Liver (tissue), 9 donors: Measurements from ENCODE around the gene CHST6. TPM values are rescaled to one million over a fixed set of nuclear protein-coding genes. Genes with fewer than 3 reads are reported as not detected.

ENCODE experiments used
- DNase-seq: peaks from one replicate; pipeline ENCODE4 v3.0.0-alpha.2; 2017; ENCODE audit warnings: low spot score
- H3K27ac ChIP-seq, 2 donors: one replicate each; pipeline ENCODE4 v1.7.0; 2013; ENCODE audit warnings: inconsistent platforms in 2 of 2, low read length in 2 of 2, control low read depth in 1 of 2, low read depth in 1 of 2, mild to moderate bottlenecking in 1 of 2
- H3K27me3 ChIP-seq, 4 donors: one replicate each; pipeline versions ENCODE4 v1.6.1 to v1.7.0; 2013; ENCODE audit warnings: low read length in 3 of 4, inconsistent platforms in 1 of 4, mild to moderate bottlenecking in 1 of 4, moderate library complexity in 1 of 4; ENCODE audit not compliant: control insufficient read depth in 4 of 4, insufficient read depth in 4 of 4
- H3K36me3 ChIP-seq, 4 donors: one replicate each; pipeline versions ENCODE4 v1.6.1 to v1.7.0; 2013; ENCODE audit warnings: low read length in 3 of 4, mild to moderate bottlenecking in 3 of 4, low read depth in 1 of 4, moderate library complexity in 1 of 4; ENCODE audit not compliant: control insufficient read depth in 4 of 4, insufficient read depth in 3 of 4
- H3K4me1 ChIP-seq, 4 donors: one replicate each; pipeline versions ENCODE4 v1.6.1 to v1.7.0; 2013; ENCODE audit warnings: low read length in 3 of 4, mild to moderate bottlenecking in 3 of 4, moderate library complexity in 1 of 4; ENCODE audit not compliant: control insufficient read depth in 4 of 4, insufficient read depth in 4 of 4
- H3K4me3 ChIP-seq, 3 donors: one replicate each; pipeline versions ENCODE4 v1.6.1 to v1.7.0; 2013; ENCODE audit warnings: low read length in 3 of 3, control low read depth in 1 of 3, low read depth in 1 of 3, mild to moderate bottlenecking in 1 of 3
- H3K9ac ChIP-seq, 2 donors: one replicate each; pipeline ENCODE4 v1.7.0; 2013; ENCODE audit warnings: low read length in 2 of 2, mild to moderate bottlenecking in 2 of 2, moderate library complexity in 2 of 2, control low read depth in 1 of 2, low read depth in 1 of 2
- H3K9me3 ChIP-seq, 4 donors: one replicate each; pipeline versions ENCODE4 v1.6.1 to v1.7.0; 2013; ENCODE audit warnings: low read length in 3 of 4; ENCODE audit not compliant: control insufficient read depth in 4 of 4
- ATF3 ChIP-seq: IDR thresholded peaks from 2 replicates; pipeline ENCODE4 v1.6.1; 2016; ENCODE audit warnings: antibody characterized with exemption
- CTCF ChIP-seq: fragments of 150-350 bp; IDR thresholded peaks from 2 replicates; pipeline ENCODE4 v1.5.1; 2017; ENCODE audit warnings: improper control_type of control experiment, low read depth, low read length; ENCODE audit not compliant: missing input control
- EGR1 ChIP-seq, 2 donors: IDR thresholded peaks; 2 replicates each; pipeline ENCODE4 v1.6.1; 2016 to 2018; ENCODE audit warnings: antibody characterized with exemption in 2 of 2, low read depth in 2 of 2
- FOXA2 ChIP-seq: IDR thresholded peaks from 2 replicates; pipeline ENCODE4 v1.6.1; 2016; ENCODE audit warnings: antibody characterized with exemption
- GABPA ChIP-seq, 2 donors: IDR thresholded peaks in 1 of 2; conservative IDR thresholded peaks in 1 of 2; 2 replicates each; pipeline ENCODE4 v1.6.1; 2016; ENCODE audit warnings: antibody characterized with exemption in 2 of 2, mild to moderate bottlenecking in 1 of 2, moderate library complexity in 1 of 2
- HNF4G ChIP-seq: IDR thresholded peaks from 2 replicates; pipeline ENCODE4 v1.6.1; 2016; ENCODE audit warnings: antibody characterized with exemption
- JUND ChIP-seq, 2 donors: IDR thresholded peaks; 2 replicates each; pipeline ENCODE4 v1.6.1; 2016; ENCODE audit warnings: antibody characterized with exemption in 2 of 2
- NR2F2 ChIP-seq: IDR thresholded peaks from 2 replicates; pipeline ENCODE4 v1.6.1; 2016; ENCODE audit warnings: antibody characterized with exemption
- RAD21 ChIP-seq, 2 donors: IDR thresholded peaks; 2 replicates each; pipeline ENCODE4 v1.6.1; 2016; ENCODE audit warnings: antibody characterized with exemption in 2 of 2, mild to moderate bottlenecking in 2 of 2
- REST ChIP-seq: IDR thresholded peaks from 2 replicates; pipeline ENCODE4 v1.6.1; 2016; ENCODE audit warnings: antibody characterized with exemption, mild to moderate bottlenecking
- SP1 ChIP-seq: IDR thresholded peaks from 2 replicates; pipeline ENCODE4 v1.6.1; 2018; ENCODE audit warnings: antibody characterized with exemption, mild to moderate bottlenecking
- TAF1 ChIP-seq: conservative IDR thresholded peaks from 2 replicates; pipeline ENCODE4 v1.6.1; 2016; ENCODE audit warnings: antibody characterized with exemption, mild to moderate bottlenecking
- YY1 ChIP-seq: IDR thresholded peaks from 2 replicates; pipeline ENCODE4 v1.6.1; 2016; ENCODE audit warnings: antibody characterized with exemption, mild to moderate bottlenecking
- WGBS: extraction: QIAGEN DNeasy Blood & Tissue Kit; methylation state at CpG from one replicate; pipeline ENCODE4 v1.1.7; 2013; 5-methylcytosine and 5-hydroxymethylcytosine counted together
- polyA plus RNA-seq, 2 donors: library from polyadenylated mRNA; stranded (reverse) in 1 of 2; unstranded in 1 of 2; fragments of 200-250 nt in 1 of 2; fragments of >200 nt in 1 of 2; fragmentation: Nextera tagmentation in 1 of 2; extraction: Ambion mirVana in 1 of 2; gene quantifications; one replicate each; pipeline versions ENCODE4 v1.2.1 to v1.2.3, GENCODE V29; 2013 to 2015
- total RNA-seq, 2 donors: library from RNA; depleted of rRNA; stranded (reverse); fragments of >200 nt; gene quantifications; one replicate each; pipeline ENCODE4 v1.2.3, GENCODE V29; 2014
- TF ChIP-seq, protein P1 (sequence below): IDR thresholded peaks from 2 replicates; pipeline ENCODE4 v1.6.1; 2016; ENCODE audit warnings: antibody characterized with exemption
- TF ChIP-seq, protein P2 (sequence below): IDR thresholded peaks from 2 replicates; pipeline ENCODE4 v1.6.1; 2016; ENCODE audit warnings: antibody characterized with exemption
- donor health status: healthy.
- donor health status: healthy.
- donor health status: healthy.
- donor health status: healthy.
- donor health status: healthy.

The CHST6 gene
- total and polyA plus RNA-seq, 4 donors = under 0.01 to 0.17 TPM; not detected in 2

GRCh38 chr16:75460446-75460845 is 34.8 kb downstream of the CHST6 start:
- H3K9me3 ChIP-seq = no peaks in the 10 kb centered on the region
- no peak overlapping the region for H3K4me3 ChIP-seq
- H3K27ac ChIP-seq = no peak overlapping the region
- H3K9ac ChIP-seq = no peak overlapping the region
- no peaks in the 10 kb centered on the region for H3K36me3 ChIP-seq
- TF ChIP-seq HNF4G = no peak
- TF ChIP-seq, protein P1, sequence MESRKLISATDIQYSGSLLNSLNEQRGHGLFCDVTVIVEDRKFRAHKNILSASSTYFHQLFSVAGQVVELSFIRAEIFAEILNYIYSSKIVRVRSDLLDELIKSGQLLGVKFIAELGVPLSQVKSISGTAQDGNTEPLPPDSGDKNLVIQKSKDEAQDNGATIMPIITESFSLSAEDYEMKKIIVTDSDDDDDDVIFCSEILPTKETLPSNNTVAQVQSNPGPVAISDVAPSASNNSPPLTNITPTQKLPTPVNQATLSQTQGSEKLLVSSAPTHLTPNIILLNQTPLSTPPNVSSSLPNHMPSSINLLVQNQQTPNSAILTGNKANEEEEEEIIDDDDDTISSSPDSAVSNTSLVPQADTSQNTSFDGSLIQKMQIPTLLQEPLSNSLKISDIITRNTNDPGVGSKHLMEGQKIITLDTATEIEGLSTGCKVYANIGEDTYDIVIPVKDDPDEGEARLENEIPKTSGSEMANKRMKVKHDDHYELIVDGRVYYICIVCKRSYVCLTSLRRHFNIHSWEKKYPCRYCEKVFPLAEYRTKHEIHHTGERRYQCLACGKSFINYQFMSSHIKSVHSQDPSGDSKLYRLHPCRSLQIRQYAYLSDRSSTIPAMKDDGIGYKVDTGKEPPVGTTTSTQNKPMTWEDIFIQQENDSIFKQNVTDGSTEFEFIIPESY = no peak
- TF ChIP-seq, protein P2, sequence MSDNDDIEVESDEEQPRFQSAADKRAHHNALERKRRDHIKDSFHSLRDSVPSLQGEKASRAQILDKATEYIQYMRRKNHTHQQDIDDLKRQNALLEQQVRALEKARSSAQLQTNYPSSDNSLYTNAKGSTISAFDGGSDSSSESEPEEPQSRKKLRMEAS = no peak
- no peak for TF ChIP-seq NR2F2
- no peak for TF ChIP-seq GABPA (IDR thresholded peaks at IDR 0.05 in 1 of 2, conservative IDR thresholded peaks at IDR 0.05 in 1 of 2)
- no peak for TF ChIP-seq SP1
- TF ChIP-seq JUND (IDR thresholded peaks at IDR 0.05) = no peak
- TF ChIP-seq TAF1 = no peak
- TF ChIP-seq REST = no peak
- TF ChIP-seq FOXA2 = no peak
- WGBS = 54% methylated on average over 1 of the region's 1 CpG
- no peaks in the 10 kb centered on the region for H3K27me3 ChIP-seq
- no peak for DNase-seq
- peaks cover 0 to 11% (median 8%) of the 10 kb centered on the region in 4 donors for H3K4me1 ChIP-seq

- H3K9me3 ChIP-seq = no peaks in the 10 kb centered on the region
- no peaks in the 10 kb centered on the region for H3K36me3 ChIP-seq
- no peak for TF ChIP-seq HNF4G
- TF ChIP-seq, protein P2 = no peak
- no peak for TF ChIP-seq REST
- no peak for TF ChIP-seq EGR1 (IDR thresholded peaks at IDR 0.05; ENCODE audit: low read depth in 2 of 2)
- TF ChIP-seq CTCF = no peak
- TF ChIP-seq NR2F2 = no peak
- no peak for TF ChIP-seq RAD21 (IDR thresholded peaks at IDR 0.05)
- no peak for TF ChIP-seq GABPA (IDR thresholded peaks at IDR 0.05 in 1 of 2, conservative IDR thresholded peaks at IDR 0.05 in 1 of 2)
- no peak for TF ChIP-seq JUND (IDR thresholded peaks at IDR 0.05)
- TF ChIP-seq YY1 = no peak
- TF ChIP-seq ATF3 = no peak
- no peaks in the 10 kb centered on the region for H3K27me3 ChIP-seq
- no peak for DNase-seq
- no peak overlapping the region for H3K27ac ChIP-seq
- no peak overlapping the region for H3K4me3 ChIP-seq
- peaks cover 0 to 10% (median 8%) of the 10 kb centered on the region in 4 donors for H3K4me1 ChIP-seq
- no peak overlapping the region for H3K9ac ChIP-seq
- over 99% methylated on average over 4 of the region's 4 CpGs for WGBS
Observed at GRCh38 chr16:75459691-75460090, 35.5 kb downstream of the CHST6 start.
